Hepatocyte (in vitro differentiated cells): ENCODE data around the gene LSM7.

Experiments used
- EZH2 ChIP-seq: fragments of 200-600 bp; sonication (generic); IDR thresholded peaks from 2 replicates; pipeline ENCODE4 v1.6.1; 2016; ENCODE audit warnings: antibody characterized with exemption, mild to moderate bottlenecking, borderline replicate concordance
- TF ChIP-seq, protein P1 (sequence below): fragments of 200-600 bp; sonication (generic); IDR thresholded peaks from 2 replicates; pipeline ENCODE4 v1.5.1; 2016; ENCODE audit warnings: antibody characterized with exemption, mild to moderate bottlenecking; ENCODE audit not compliant: poor library complexity

DNA sequence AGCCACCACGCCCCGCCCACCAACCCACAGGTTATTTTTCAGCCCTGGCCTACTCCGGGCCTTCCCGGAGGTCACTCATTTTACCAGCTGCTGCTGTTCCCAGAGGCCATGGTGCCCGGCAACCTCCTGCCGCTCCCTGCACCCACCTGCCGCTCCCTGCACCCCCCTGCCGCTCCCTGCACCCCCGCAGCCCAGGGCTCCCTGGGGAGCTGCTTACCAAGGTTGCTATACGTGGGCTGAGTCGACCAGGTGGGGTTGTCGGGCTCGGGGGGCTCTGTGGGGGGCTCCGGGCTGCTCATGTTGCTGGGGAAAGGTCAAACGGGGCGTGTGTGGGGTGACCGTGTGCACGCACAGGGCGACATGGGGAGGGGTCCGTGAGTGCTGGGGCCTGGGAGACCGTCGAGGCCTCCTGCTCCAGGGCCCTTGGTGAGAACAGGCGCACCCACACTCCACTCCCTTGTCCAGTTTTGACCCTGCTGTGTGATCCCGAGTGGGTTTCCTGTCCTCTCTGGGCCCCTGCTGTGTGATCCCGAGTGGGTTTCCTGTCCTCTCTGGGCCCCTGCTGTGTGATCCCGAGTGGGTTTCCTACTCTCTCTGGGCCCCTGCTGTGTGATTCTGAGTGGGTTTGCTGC lies 47.6 kb downstream of the LSM7 start:
- TF ChIP-seq, protein P1, sequence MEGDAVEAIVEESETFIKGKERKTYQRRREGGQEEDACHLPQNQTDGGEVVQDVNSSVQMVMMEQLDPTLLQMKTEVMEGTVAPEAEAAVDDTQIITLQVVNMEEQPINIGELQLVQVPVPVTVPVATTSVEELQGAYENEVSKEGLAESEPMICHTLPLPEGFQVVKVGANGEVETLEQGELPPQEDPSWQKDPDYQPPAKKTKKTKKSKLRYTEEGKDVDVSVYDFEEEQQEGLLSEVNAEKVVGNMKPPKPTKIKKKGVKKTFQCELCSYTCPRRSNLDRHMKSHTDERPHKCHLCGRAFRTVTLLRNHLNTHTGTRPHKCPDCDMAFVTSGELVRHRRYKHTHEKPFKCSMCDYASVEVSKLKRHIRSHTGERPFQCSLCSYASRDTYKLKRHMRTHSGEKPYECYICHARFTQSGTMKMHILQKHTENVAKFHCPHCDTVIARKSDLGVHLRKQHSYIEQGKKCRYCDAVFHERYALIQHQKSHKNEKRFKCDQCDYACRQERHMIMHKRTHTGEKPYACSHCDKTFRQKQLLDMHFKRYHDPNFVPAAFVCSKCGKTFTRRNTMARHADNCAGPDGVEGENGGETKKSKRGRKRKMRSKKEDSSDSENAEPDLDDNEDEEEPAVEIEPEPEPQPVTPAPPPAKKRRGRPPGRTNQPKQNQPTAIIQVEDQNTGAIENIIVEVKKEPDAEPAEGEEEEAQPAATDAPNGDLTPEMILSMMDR = no peak
- no peak for TF ChIP-seq EZH2
